Nephron progenitor cell (in vitro differentiated cells): ENCODE data around the gene SETD4.

Experiments
- DNase-seq: peaks from one replicate; pipeline ENCODE4 v3.0.0; 2021
- H3K27ac Mint-ChIP-seq: 2 replicates; pipeline ENCODE4 v1.8.0; 2021; ENCODE audit warnings: mild to moderate bottlenecking, moderate library complexity, mixed read lengths
- H3K27me3 Mint-ChIP-seq: 2 replicates; pipeline ENCODE4 v1.8.0; 2021; ENCODE audit warnings: mild to moderate bottlenecking, low read depth, mixed read lengths; ENCODE audit not compliant: poor library complexity
- H3K36me3 Mint-ChIP-seq: 2 replicates; pipeline ENCODE4 v1.8.0; 2021; ENCODE audit warnings: low read depth, mixed read lengths
- H3K4me1 Mint-ChIP-seq: 2 replicates; pipeline ENCODE4 v1.8.0; 2021; ENCODE audit warnings: mixed read lengths
- H3K4me3 Mint-ChIP-seq: 2 replicates; pipeline ENCODE4 v1.8.0; 2021; ENCODE audit warnings: mild to moderate bottlenecking, moderate library complexity, mixed read lengths
- H3K9me3 Mint-ChIP-seq: 2 replicates; pipeline ENCODE4 v1.8.0; 2021; ENCODE audit warnings: mild to moderate bottlenecking, moderate library complexity, mixed read lengths
- TF ChIP-seq, protein P1 (sequence below): fragments of 200-600 bp; sonication (generic); IDR thresholded peaks from 2 replicates; pipeline ENCODE4 v1.5.0; 2021; ENCODE audit warnings: antibody characterized with exemption

SETD4 gene, protein sequence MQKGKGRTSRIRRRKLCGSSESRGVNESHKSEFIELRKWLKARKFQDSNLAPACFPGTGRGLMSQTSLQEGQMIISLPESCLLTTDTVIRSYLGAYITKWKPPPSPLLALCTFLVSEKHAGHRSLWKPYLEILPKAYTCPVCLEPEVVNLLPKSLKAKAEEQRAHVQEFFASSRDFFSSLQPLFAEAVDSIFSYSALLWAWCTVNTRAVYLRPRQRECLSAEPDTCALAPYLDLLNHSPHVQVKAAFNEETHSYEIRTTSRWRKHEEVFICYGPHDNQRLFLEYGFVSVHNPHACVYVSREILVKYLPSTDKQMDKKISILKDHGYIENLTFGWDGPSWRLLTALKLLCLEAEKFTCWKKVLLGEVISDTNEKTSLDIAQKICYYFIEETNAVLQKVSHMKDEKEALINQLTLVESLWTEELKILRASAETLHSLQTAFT

GRCh38 chr21:36060159-36060921 is at the start of gene SETD4:
Gene SETD4 (minus strand): TSS chr21:36060526. CDS start chr21:36058888, 1,638 bp downstream.
- Mint-ChIP-seq H3K9me3 (no peaks in the 10 kb centered on the region), H3K27ac (peak within 1 kb of the TSS; percentile 96), H3K4me1 (peaks cover 23% of the 10 kb centered on the region), H3K4me3 (peak within 1 kb of the TSS; percentile 95), H3K27me3 (peaks cover 3% of the 10 kb centered on the region), H3K36me3 (peaks cover 30% of the 10 kb centered on the region)
- DNase-seq: peak; percentile 94
- TF ChIP-seq, protein P1, sequence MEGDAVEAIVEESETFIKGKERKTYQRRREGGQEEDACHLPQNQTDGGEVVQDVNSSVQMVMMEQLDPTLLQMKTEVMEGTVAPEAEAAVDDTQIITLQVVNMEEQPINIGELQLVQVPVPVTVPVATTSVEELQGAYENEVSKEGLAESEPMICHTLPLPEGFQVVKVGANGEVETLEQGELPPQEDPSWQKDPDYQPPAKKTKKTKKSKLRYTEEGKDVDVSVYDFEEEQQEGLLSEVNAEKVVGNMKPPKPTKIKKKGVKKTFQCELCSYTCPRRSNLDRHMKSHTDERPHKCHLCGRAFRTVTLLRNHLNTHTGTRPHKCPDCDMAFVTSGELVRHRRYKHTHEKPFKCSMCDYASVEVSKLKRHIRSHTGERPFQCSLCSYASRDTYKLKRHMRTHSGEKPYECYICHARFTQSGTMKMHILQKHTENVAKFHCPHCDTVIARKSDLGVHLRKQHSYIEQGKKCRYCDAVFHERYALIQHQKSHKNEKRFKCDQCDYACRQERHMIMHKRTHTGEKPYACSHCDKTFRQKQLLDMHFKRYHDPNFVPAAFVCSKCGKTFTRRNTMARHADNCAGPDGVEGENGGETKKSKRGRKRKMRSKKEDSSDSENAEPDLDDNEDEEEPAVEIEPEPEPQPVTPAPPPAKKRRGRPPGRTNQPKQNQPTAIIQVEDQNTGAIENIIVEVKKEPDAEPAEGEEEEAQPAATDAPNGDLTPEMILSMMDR: no peak

DNA sequence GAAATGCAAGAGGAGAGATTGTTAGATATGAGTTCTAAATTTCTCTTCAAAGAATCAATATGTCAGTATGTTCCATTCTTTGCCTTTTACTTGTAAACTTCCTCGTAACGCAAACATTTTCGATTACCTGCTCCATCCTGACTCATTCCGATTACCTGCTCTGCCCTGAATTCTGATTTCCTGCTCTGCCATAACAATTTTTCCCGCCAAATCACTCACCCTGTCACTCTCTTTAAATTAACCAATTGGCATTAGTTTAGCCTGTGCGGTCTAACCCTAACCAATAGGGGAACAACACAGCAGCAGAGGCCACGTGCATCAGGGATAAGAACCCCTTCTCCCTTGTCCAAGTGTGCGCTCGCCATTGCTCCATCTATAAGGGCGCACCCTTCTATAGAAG is 49.5 kb upstream of the SETD4 start:
- TF ChIP-seq, protein P1: no peak
- Mint-ChIP-seq H3K27ac (no peak overlapping the region), H3K9me3 (peaks cover 8% of the 10 kb centered on the region), H3K4me3 (no peak overlapping the region), H3K27me3 (peaks cover 39% of the 10 kb centered on the region), H3K36me3 (no peaks in the 10 kb centered on the region), H3K4me1 (peaks cover 15% of the 10 kb centered on the region)
- DNase-seq: no peak

DNA sequence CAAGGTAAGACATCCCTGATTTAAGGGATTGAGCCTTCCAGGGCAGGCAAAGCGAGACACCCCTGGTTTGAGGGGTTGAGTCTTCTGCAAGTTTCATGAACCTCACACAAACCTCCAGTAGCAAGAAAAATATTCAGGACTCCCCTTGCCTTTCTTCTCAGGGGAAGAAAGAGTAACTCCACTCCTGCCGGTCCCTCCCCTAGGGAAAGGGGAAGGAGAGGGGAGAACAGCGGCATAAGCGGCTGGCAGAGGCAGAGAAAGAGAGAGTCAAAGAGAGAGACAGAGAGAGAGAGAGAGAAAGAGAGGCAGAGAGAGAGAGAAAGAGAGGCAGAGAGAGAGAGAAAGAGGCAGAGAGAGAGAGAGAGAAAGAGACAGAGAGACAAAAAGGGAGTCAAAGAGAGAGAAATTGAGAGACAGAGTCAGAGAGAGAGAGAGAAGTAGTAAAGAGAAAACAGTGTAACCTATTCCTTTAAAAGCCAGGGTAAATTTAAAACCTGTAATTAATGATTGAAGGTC is 45.1 kb upstream of the SETD4 start:
- Mint-ChIP-seq H3K27me3 (peaks cover 37% of the 10 kb centered on the region), H3K27ac (no peak overlapping the region), H3K9me3 (peaks cover 25% of the 10 kb centered on the region), H3K4me1 (peaks cover 23% of the 10 kb centered on the region), H3K4me3 (peak overlapping the region; percentile 67), H3K36me3 (peaks cover 5% of the 10 kb centered on the region)
- TF ChIP-seq, protein P1: no peak
- no peak for DNase-seq

DNA sequence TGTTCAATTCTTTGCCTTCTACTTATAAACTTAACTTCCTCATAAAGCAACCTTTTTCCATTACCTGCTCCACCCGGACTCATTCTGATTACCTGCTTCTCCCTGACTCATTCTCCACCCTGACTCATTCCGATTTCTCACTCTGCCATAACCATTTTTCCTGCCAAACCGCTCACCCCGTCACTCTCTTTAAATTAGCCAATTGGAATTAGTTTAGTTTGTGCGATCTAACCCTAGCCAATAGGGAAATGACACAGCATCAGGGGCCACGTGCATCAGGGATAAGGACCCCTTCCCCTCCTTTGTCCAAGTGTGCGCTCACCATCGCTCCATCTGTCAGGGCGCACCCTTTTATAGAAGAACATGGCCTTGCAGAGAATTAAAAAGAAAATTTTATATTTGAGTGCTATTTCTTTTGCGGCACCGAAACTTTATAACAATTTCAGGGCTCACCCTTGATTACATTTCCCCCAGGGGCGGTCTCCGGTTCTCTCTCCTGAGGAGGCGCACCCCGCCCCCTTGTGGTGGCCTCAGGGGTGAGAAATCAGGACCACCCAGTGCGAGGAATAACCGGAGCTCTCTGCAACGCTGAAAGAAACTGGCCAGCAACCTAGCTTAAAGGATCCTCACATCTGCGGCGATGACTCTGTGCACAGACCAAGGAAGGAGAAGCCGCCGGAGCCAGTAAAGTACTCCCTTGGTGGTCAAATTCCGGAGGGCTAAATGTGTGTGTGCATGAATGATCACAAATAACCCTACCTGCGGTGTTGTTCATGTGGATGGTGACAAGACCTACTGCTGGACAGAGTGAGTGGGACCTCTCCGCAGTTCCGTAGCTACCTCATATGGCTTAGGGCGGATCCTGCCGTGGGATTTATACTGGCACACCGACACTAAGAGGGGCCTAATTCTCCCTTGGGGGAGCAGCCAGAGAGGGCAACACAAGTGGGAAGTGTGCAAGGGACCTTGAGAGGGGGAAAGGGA is 44.3 kb upstream of the SETD4 start:
- H3K36me3 Mint-ChIP-seq: peaks cover 5% of the 10 kb centered on the region
- TF ChIP-seq, protein P1: peak; percentile 67
- H3K27ac Mint-ChIP-seq: no peak overlapping the region
- H3K4me3 Mint-ChIP-seq: peak overlapping the region; percentile 67
- peak; percentile 80 for DNase-seq
- peaks cover 31% of the 10 kb centered on the region for H3K4me1 Mint-ChIP-seq
- H3K27me3 Mint-ChIP-seq: peaks cover 43% of the 10 kb centered on the region
- peaks cover 20% of the 10 kb centered on the region for H3K9me3 Mint-ChIP-seq

DNA sequence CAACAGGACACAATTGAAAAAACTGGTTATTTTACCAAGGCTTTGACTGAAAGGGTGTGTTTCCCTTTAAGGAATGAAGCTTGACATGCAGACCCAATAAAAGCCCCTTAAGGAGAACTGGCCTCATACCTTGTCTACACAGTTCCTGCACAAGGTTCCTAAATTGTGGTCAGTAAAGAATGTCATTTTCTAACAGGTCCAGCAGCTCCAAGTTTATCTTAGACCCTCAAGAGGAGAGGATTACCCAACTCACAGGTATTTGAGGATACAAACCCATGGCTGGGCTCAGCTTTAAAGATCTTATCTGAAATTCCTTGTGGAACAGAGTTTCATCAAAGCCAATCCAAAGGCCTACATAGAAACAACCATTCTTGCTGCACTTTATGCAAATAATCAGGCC is 43.1 kb upstream of the SETD4 start:
- DNase-seq: no peak
- TF ChIP-seq, protein P1: no peak
- H3K4me3 Mint-ChIP-seq: no peak overlapping the region
- H3K36me3 Mint-ChIP-seq: peaks cover 5% of the 10 kb centered on the region
- H3K4me1 Mint-ChIP-seq: peaks cover 41% of the 10 kb centered on the region
- peaks cover 18% of the 10 kb centered on the region for H3K9me3 Mint-ChIP-seq
- no peak overlapping the region for H3K27ac Mint-ChIP-seq
- H3K27me3 Mint-ChIP-seq: peaks cover 48% of the 10 kb centered on the region
